ENCODE data around the gene ADK. TPM values are rescaled to one million over a fixed set of nuclear protein-coding genes. Genes with fewer than 3 reads are reported as not detected.

ADK gene
- total RNA-seq, 1 donor from 2014 or later = 39.4 TPM

- DNase-seq (ENCODE audit: low read depth) = no peak
- TF ChIP-seq, protein P1, sequence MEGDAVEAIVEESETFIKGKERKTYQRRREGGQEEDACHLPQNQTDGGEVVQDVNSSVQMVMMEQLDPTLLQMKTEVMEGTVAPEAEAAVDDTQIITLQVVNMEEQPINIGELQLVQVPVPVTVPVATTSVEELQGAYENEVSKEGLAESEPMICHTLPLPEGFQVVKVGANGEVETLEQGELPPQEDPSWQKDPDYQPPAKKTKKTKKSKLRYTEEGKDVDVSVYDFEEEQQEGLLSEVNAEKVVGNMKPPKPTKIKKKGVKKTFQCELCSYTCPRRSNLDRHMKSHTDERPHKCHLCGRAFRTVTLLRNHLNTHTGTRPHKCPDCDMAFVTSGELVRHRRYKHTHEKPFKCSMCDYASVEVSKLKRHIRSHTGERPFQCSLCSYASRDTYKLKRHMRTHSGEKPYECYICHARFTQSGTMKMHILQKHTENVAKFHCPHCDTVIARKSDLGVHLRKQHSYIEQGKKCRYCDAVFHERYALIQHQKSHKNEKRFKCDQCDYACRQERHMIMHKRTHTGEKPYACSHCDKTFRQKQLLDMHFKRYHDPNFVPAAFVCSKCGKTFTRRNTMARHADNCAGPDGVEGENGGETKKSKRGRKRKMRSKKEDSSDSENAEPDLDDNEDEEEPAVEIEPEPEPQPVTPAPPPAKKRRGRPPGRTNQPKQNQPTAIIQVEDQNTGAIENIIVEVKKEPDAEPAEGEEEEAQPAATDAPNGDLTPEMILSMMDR (conservative IDR thresholded peaks at IDR 0.05; ENCODE audit: low read depth, low read length) = no peak
Observed at GRCh38 chr10:74624501-74624900, 473.5 kb downstream of the ADK start.

GRCh38 chr10:74628136-74628535 lies 477.1 kb downstream of the ADK start:
- TF ChIP-seq, protein P1 (conservative IDR thresholded peaks at IDR 0.05; ENCODE audit: low read depth, low read length) = no peak
- no peak overlapping the region for H3K4me3 ChIP-seq (ENCODE audit: low read depth, low read length)
- no peak for DNase-seq (ENCODE audit: low read depth)

More at GRCh38 chr10:74624501-74624900, 473.5 kb downstream of the ADK start:
- no peak overlapping the region for H3K4me3 ChIP-seq (ENCODE audit: low read depth, low read length)

- H3K4me3 ChIP-seq (ENCODE audit: low read depth, low read length) = no peak overlapping the region
Observed at GRCh38 chr10:74634995-74635536, 484.0 kb downstream of the ADK start.

GRCh38 chr10:74635655-74636054 lies 484.6 kb downstream of the ADK start:
- DNase-seq (ENCODE audit: low read depth) = no peak
- TF ChIP-seq, protein P1 (conservative IDR thresholded peaks at IDR 0.05; ENCODE audit: low read depth, low read length) = no peak
- H3K4me3 ChIP-seq (ENCODE audit: low read depth, low read length) = no peak overlapping the region

More at GRCh38 chr10:74634995-74635536, 484.0 kb downstream of the ADK start:
- no peak for DNase-seq (ENCODE audit: low read depth)
- TF ChIP-seq, protein P1 (conservative IDR thresholded peaks at IDR 0.05; ENCODE audit: low read depth, low read length) = no peak

GRCh38 chr10:74637685-74638084 lies 486.7 kb downstream of the ADK start:
- TF ChIP-seq, protein P1 (conservative IDR thresholded peaks at IDR 0.05; ENCODE audit: low read depth, low read length) = no peak
- no peak overlapping the region for H3K4me3 ChIP-seq (ENCODE audit: low read depth, low read length)
- no peak for DNase-seq (ENCODE audit: low read depth)

DNA sequence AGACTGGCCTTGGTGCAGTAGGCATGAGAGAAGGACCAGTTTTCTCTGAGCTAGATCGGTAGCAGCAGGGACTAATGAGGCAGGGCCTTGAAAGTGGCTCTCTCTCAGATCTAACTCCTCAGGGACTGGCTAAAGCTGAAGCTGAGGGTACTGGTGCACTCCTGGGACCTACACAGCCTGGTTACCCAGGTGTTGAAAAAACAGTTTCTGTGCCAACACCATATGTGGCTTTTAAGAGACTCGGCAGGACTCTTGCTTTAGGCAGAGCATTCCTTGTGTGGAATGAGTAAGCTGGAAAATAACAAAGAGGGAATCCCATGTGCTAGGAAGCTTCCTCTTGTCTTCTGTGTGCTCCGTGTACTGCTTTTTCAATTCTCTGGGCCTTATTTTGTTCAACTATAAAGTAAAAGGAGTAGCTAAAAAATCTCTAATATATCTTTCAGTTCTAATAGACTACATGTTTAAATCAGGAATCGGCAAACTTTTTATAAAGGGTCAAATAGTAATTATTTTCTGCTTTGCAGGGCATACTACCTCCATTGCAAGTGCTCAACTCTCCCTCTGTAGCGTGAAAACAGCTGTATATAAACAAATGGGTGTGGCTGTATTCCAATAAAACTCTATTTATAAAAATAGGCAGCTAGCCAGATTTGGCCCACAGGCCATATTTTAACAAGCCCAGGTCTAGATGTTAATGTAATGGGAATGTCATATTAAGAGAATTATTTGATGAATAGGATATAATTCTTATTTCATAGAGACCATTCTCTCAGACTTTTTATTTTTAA lies 489.3 kb downstream of the ADK start:
- no peak for DNase-seq (ENCODE audit: low read depth)
- TF ChIP-seq, protein P1 (conservative IDR thresholded peaks at IDR 0.05; ENCODE audit: low read depth, low read length) = no peak
- no peak overlapping the region for H3K4me3 ChIP-seq (ENCODE audit: low read depth, low read length)

Measured in epithelial cell of proximal tubule (primary cell).